Stimulated activated CD8-positive, alpha-beta memory T cell treated with anti-CD3 and anti-CD28 coated beads, Interleukin-4, amount 100 ng/mL, for 4 hours (primary cell): ENCODE results near the gene ZNF587B.
"Not testable (repeated sequence)": the region's sequence is repeated elsewhere in the genome, so short reads cannot be mapped to it uniquely, and the experiment has no call there.

Source experiments
- DNase-seq, 2 donors: peaks; one replicate each; pipeline ENCODE4 v3.0.0-alpha.2; 2020; ENCODE audit warnings: low read depth in 2 of 2, low spot score in 1 of 2

The ZNF587B gene

GRCh38 chr19:57830071-57830602 lies at the start of gene ZNF587B:
Gene ZNF587B, plus strand, starts transcription at chr19:57830299. Its CDS starts 230 bp downstream, at chr19:57830529.
- DNase-seq = peak in 1 of 2 donors; percentile 7

DNA sequence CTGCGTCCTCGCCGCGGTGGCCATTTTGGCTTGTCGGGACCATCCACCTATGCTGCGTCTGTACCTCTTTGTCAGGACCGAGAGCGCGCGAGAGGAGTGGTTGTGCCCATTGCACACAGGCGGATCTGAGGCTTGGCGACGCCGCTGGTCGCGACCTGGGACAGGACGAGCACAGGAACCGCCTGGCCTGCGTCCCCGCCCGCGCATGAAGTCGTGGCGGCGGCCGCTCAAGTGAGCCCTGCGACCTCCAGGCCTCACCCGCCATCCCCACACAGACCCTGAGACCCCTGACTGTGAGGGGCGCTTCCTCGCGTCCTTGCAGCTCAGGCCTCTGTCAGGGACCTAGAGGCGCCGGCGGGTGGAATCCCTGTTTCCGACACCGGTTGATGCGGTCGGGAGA lies 43.8 kb upstream of the ZNF587B start:
- DNase-seq = no peak

GRCh38 chr19:57786906-57787305 lies 43.2 kb upstream of the ZNF587B start:
- no peak for DNase-seq

- DNase-seq = no peak
Observed at GRCh38 chr19:57788114-57788692, 41.9 kb upstream of the ZNF587B start.

DNA sequence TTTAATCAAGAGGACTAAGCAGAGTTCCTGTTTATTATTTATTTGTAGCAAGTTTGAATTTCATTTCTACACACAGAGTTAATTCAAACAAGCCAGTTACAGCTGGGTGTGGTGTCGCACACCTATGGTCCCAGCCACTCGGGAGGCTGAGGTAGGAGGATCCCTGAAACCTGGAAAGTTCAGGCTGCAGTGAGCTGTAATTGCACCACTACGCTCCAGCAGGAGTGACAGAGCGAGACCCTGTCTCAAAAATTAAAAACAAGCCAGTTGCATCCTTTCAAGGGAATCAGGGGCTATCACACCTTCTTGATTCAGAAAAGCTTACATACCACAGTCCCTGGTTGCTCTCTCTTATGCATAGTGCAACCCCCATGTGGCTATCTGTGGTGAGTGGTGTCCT lies 40.8 kb upstream of the ZNF587B start:
- no peak for DNase-seq

DNA sequence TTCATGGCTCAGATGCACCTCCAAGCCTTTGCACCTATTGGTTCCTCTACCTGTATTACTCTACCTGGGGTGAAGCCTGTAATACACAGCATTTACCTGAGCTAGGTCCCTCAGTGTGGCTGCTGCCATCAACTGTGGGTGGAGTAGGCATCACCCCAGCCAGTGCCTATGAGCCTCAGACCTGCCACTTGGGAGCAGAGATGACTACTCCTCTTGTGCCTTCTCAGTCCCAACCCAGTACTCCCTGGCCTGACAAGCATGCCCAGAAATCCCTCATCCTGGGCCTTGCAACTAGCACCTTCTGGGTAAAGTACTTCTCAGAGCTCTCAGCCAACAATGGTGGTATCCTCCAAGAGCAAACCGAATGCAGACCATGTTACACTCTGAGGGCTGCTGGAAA lies 33.5 kb upstream of the ZNF587B start:
- DNase-seq = not testable (repeated sequence)

DNA sequence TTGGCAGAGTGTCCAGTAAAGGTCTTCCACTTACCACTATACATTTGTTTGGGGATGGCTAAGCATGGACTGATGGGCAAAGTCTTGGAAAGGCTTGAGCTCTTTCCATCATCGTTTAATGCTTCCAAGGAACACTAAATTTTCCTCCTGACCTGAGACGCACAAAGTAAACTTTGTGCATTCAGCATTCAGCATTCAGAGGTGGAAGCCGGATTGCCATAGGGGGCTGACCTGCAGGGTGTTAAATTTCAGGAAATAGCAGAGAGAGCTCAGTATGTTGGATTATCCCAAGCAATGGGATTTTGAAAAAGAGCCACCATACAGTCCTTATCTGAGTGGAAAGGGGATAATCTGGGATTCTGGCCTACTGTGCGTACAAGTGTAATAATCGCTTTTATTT lies 29.4 kb upstream of the ZNF587B start:
- DNase-seq = no peak

- no peak for DNase-seq
Observed at GRCh38 chr19:57802269-57802668, 27.8 kb upstream of the ZNF587B start.

DNA sequence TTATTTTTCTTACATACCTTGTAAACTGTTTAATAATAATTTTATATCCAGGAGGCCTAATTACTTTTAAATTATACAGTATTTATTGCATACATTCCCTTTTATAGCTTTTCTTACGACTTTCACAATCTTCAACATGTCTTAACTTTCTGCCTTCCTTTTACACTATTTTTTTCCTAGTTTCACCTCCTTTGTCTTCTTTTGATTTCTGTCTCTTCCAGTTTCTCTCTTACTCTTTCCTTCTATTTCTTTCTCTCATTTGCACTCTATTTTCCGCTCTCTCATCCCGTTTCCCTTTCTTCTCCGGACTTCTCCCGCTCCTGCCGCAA lies 26.9 kb upstream of the ZNF587B start:
- DNase-seq = no peak

- DNase-seq = no peak
Observed at GRCh38 chr19:57803594-57804325, 26.3 kb upstream of the ZNF587B start.

GRCh38 chr19:57807541-57807940 lies 22.6 kb upstream of the ZNF587B start:
- DNase-seq = no peak

GRCh38 chr19:57810410-57811295 lies 19.4 kb upstream of the ZNF587B start:
- DNase-seq = not testable (repeated sequence)

GRCh38 chr19:57812226-57812625 lies 17.9 kb upstream of the ZNF587B start:
- no peak for DNase-seq

- not testable (repeated sequence) for DNase-seq
Observed at GRCh38 chr19:57812975-57813820, 16.9 kb upstream of the ZNF587B start.

- no peak for DNase-seq
Observed at GRCh38 chr19:57813919-57814504, 16.1 kb upstream of the ZNF587B start.

DNA sequence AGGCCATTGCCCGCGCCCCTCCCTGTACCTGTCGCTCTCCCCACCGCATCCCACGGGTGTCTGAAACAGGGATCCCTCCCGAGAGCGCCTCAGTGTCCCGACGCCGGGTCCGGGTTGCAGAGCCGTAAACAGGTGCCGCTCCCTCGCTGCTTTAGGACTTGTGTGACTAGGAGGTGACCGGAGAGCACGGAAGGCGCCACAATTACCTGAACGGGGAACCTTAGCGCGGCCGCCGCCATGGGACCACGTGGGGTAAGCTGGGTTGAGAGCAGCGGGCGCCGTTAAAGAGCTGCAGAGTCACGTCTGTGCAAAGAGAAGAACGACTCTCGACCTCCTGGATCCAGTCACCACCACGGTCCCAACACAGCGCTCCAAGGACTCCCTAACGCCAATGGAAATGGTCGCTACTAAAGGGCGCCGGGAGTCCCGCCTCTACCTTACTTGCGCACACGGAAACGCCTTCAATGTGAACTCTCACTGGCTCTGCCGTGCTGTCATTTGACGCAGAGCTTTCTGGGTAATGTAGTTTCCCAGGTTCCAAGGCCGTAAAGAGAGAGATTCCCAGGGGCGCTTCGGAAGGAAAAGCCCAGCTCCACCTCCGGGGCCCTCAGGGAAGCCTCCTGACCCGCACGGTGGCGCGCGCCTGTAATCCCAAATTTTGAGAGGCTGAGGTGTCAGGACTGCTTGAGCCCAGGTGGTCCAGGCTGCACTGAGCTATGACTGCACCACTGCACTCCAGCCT lies 15.4 kb upstream of the ZNF587B start, which contains the start of gene ZNF552:
TSS of gene ZNF552 (minus strand) at position 409 of the 742 bp plus-strand sequence. CDS start at position 239, 170 bp downstream.
- peak; percentile 51 to 56 for DNase-seq

DNA sequence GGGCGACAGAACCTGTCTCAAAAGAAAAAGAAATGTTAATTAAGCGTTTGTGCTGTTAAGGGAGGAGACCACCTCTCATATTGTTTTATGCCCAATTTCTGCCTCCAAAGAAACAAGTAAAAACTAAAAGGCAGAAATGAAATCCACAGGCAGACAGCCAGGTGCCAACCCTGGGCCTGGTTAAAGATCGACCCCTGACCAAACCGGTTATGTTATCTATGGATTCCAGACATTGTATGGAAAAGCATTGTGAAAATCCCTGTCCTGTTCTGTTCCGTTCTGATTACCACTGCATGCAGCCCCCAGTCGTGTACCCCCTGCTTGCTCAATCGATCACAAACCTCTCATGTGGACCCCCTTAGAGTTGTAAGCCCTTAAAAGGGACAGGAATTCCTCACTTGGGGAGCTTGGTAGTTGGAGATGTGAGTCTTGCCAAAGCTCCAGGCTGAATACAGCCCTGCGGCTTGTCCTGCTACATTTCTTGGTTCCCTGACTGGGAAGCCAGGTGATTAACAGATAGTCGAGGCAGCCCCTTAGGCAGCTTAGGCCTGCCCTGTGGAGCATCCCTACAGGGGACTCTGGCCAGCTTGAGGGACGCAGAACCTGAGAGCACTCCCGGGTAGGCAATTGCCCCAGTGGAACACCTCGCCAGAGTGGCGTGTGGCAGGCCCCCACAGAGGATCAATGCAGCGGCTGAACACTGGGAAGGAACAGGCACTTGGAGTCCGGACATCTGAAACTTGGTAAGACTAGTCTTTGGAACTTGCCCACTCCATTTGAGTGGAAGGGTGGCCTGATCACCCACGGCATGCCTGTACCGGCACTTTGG lies 14.6 kb upstream of the ZNF587B start:
- DNase-seq = no peak

- DNase-seq = no peak
Observed at GRCh38 chr19:57816652-57817051, 13.4 kb upstream of the ZNF587B start.

GRCh38 chr19:57817976-57818375 lies 12.1 kb upstream of the ZNF587B start:
- no peak for DNase-seq
